HG03045 (cell line): ENCODE measurements around the gene HAND1.

Experiments used
- ATAC-seq: cut with Tn5 transposase; IDR thresholded peaks from one replicate; pipeline ENCODE4 v1.9.1; 2021; ENCODE audit warnings: mild to moderate bottlenecking, moderate library complexity; ENCODE audit not compliant: unreplicated experiment

Gene HAND1

DNA sequence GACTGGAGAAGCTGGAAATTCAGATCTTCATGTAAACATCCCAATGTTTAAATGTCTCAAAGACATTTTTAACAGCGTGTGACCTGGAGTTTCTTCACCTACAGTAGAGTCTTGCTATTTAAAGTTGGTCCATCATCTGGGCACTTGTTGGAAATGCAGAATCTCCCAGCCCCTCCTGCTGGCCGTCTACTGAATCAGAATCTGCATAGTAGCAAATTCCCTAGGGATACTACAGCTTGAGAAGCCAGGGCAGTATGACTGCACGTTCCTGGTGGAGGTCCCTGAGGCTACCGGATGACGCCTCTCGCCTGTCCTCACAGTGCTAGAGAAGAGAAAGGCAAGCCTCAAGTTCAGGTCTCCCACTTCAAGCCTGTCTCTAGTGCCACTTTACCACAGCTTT lies 16.5 kb downstream of the HAND1 start:
- no peak for ATAC-seq

DNA sequence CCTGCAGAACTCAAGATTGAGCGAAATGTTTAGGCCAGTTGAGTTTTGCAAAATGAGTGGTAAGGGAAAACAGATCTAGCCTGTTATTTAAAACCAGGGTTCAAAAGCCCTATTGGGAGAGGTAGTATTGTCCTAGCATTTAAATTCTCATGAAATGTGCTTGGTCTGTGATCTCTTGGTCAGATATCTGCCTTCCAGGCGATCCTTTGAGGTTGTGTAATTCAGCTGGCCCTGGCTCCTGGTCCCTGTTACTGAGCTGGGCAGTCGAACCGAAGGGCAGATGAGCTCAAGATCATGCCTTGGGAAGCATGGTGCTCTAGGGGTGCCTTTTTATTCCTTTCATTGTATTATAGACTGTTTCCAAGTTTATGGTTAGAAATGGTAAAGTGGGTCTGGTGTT lies 17.9 kb downstream of the HAND1 start:
- no peak for ATAC-seq

DNA sequence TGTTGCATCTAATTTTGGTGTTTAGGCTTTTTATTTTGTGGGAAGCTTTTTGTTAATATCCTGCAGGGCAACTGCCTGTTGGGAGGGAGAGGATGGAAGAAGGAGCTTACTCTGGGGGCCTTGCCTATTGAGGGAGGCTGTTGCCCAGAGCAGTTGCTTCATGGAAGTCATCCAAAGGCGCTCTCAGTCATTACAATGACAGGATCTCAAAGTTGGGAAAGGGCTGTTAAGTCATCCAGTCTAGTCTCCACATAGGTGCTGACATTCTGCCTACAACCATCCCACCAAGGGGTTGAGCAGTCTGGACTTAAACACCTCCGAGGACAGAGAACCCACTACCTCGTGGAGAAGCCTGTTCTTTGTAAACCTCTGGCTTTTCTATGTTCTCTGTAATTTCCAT lies 19.0 kb downstream of the HAND1 start:
- no peak for ATAC-seq

DNA sequence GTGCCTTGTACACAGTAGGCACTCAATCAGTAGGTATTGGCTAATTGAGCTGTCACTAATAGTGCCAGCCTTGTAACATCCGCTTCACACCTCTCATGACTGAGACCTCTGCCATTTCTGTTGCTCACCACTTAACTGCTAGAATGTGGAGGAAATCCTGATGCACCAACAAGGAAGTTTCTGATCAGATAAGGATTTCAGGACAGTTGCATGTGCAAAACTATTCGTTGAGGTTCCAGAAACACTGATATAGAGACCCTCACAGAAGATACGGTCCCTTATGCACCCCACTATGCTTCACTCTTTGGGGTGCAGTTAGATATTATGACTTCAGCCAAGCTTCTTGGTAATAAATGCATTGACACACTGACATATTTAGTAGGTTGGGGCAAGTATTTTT lies 21.5 kb downstream of the HAND1 start:
- no peak for ATAC-seq

DNA sequence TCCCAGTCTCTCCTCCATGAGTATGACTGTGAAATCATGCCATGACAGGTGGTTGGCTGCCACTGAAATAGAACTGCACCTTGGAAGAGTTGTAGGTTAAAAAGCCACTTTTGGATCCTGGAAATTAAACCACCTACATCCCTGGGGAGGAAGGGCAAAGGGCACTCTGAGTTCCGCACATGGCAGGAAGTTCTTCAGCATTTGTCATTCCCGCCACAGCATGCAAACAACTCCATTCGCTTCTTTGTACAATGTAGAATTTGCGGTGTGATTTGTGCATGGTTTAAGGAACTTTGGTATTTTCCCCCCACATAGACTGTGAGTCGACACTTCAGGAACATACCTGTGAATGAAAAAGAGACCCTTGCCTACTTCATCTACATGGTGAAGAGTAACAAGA lies 22.4 kb downstream of the HAND1 start:
- no peak for ATAC-seq

DNA sequence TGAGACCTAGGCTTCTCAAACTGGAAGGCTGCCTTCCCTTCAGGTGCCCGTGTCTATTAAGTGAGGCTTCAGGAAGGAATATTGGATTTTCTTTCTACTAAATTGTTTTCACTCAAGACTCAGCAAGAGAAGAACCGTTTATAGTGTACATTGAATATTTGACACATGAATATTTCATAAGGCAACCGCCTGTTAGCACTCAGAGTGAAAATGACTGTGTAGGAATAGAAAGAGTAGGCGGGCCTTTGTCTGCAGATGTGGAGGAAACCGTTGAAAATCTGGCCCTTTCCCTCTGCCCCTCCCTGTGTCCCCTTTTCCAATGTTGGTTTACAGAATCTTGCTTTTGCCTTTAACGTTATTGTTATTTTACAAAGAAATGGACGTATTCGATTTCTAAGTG lies 26.1 kb downstream of the HAND1 start:
- ATAC-seq, result no peak

DNA sequence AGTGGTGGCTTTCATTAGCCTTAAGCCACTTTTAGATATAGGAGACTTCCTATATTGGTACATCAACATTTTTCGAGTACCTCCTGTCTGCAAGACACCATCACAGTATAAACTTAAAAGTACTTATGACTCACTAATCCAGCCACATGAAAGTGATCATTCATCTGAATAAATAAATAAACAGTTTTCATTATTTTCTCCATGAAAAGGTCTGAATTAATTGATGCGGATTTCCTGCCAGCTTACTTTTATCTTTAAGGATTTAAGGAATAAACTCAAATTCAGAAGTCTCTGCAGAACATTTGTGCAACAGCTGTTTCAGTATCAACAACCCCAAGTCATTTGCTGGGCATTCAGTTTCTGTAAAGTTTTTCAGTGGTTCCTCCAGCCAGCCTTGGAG lies 28.2 kb downstream of the HAND1 start:
- ATAC-seq, result no peak

DNA sequence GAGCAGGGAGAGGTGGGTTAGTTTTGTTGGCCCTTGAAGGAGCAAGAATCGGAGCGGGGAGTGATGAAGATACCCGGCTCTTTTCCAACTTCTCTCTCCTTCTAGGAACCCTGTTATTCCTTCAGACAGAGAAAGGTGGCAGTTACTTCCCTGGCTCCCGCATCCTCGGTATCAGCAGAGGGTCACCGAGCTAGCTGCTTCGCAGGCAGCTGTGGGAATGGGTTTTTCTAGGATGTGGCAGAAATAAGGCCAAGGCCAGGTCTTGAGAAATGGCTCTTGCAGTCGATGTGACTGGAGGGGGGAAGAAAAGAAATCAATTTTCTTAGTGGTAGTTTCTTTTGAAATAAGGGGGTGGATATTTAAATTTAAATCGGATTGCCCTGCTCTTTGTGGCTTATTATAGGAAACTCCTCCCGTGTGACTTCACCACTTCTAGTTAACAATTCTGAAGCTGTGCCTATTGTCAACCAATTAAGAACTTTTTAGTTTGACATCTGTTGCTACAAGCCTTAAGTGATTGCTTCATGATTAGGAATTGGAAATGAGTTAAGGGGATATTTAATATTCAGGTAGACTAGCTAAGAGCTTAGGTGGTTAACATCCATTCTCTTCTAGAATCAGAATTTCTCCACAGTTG lies 30.8 kb downstream of the HAND1 start:
- ATAC-seq, result no peak

DNA sequence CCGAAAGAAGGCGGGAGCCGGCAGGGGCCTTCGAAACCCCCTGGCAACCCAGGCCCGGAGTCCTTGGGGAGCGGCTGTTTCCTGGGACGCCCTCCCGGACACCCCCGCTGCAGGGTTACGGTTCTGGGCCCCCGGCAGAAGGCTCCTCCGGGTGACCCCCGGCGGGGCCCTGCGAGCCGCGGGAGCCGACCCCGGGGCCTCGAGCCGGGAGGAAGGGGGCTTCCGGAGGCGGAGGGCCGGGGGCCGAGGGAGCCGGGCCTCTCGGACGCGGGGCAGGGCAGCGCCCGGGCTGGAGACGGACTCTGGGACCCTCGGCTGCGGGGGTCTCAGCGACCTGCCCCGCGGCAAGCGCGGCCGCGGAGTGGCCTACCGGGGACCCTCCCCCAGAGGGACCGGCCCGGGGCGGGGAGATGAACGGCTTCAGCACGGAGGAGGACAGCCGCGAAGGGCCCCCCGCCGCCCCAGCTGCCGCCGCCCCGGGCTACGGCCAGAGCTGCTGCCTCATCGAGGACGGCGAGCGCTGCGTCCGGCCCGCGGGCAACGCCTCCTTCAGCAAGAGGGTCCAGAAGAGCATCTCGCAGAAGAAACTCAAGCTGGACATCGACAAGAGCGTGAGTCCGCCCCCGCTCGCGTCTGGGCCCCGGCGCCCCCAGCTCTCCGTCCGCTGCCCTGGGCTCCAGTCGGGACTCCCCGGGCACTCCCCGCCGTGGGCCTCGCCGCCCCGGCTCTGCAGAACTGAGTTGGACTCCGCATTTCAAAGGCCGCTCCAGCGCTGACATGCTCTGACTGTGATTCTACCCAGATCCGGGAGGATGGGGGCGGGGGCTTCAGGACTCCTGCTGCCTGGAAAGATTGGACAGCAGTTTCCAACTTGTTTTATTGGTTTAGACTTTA lies 31.6 kb downstream of the HAND1 start:
- peak; percentile 27 for ATAC-seq

DNA sequence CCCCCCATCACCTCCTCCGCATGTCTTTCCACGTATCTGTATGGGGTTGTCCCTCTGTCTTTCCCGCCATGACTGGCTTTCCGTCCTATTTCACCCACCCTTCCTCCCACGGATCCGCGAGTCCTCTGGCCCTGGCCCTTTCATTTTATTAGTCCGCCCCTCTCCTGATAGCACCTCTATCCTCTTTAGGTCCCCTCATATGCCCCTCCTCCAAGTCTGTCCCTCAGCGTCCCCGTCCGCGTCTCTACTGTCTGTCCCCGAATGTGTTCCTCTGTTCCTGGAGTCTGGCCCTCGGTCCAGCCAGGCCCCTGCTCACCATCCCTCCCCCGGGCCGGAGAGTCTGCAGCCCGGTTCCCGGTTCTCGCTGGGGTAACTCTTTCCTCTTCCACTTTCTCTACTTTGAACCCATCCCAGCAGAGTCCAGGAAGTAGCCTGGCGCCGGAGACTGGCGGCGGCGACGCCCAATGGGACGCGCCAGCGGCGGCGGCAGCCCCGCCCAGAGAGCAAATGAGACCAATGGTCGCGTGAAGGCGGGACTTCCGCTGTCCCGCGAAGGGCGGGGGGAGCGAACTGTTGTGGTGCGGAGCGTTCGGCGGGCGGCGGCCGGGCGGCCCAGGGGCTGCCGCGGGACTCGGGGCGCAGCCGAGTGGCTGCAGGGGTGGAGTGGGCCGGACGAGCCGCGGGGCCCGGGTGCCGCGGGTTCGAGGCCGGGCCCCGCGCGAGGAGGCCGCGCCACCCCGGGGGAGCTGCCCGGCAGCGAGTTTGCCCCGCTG lies 32.4 kb downstream of the HAND1 start, which contains the start of gene SAP30L:
TSS of gene SAP30L (plus strand) at position 576 of the 773 bp plus-strand sequence. CDS start 608 bp downstream, outside the sequence.
- peak; percentile 93 for ATAC-seq

DNA sequence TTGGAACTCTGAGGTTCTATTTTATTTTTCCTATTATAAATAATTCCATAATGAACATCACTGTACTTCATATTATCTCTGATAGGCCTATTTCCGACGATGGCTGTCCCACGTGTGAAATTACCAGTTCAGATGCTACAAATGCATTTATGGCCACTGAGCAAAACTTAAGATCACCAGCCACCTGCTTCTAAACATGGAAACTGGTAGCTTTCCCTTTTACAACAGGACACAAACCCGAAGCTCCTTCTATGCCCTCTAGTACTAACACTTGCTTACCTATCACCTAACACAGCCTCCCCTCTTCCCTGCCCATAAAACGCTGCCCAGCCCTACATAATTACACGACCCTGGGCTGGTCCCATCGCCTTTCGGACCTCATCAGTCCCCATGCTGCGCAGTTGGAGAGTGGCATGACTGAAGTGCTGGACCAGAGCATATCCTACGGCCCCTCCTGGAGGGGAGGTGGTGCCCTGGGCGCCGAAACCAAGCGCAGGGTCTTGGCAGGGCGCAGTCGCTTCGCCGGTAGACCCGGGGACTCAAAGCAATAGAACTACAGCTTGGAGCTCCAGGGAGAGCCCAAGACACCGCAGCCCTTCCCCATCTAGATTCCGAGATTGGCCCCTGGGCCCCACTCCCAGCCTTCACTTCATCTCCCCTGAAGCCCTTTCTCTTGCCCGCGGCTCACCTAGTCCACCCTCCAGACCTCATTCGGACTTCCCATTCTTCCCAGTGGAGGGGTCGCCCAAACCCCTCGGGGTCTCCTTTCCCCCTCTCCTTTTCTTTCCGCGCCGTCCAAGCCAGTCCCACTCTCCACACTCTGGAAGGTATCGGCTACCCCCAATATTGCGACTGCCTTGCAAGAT lies 33.2 kb downstream of the HAND1 start:
- peak; percentile 14 for ATAC-seq

DNA sequence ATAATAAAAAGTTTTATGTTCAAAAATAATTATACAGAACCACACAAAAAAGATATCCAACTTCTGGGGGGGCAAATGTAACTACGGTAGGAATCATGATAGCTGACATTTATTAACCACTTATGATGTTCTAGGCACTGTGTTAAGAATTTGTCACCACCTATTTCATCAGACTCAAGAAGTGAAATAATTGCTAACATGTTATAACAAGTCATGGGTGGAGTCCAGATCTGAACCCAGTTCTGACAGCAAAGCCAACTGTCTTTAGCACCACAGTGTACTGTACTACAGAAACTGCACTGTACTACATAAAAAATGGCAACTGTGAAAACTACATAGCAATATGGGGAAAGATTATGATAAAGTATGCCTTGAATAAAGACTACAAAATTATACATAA lies 35.2 kb downstream of the HAND1 start:
- ATAC-seq, result no peak

DNA sequence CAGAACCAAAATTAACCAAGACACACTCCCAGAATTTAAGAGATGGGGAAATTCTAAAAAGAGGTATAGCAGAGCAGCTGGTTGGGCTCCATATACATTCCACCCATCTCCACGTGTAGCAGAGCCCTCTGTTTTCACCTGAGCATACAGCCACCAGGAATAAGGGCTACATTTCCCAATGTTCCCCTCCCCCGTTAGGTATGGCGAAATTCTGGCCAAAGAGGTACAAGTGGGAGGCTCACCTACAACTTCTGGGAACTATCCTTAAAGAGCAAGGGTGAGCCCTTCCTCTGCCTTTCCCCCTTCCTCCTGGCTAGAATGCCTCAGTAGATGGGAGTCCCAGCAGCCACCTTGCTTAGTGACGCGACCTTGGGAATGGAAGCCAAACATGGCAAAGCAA lies 37.5 kb downstream of the HAND1 start:
- no peak for ATAC-seq

DNA sequence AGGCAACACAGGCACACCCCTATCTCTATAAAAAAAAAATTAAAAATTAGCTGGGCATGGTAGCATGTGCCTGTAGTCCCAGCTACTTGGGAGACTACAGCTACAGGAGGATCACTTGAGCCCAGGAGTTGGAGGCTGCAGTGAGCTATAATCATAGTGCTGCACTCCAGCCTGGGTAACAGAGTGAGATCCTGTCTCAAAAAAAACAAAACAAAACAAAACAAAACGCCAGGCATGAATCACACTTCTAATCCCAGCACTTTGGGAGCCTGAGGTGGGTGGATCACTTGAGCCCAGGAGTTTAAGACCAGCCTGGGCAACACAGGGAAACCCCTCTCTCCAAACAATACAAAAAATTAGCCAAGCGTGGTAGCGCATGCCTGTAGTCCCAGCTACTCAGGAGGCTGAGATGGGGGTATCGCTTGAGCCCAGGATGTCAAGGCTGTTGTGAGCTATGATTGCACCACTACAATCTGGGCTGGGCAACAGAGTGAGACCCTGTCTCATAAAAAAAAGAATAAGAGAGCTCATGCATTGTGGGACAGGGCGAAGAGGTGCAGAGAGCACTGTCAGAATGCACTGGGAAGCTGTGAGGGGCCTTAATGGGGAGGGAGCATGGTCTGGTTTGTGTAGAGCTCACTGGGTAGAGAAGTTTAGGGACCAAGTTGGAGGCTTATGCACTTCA lies 40.6 kb downstream of the HAND1 start:
- no peak for ATAC-seq

DNA sequence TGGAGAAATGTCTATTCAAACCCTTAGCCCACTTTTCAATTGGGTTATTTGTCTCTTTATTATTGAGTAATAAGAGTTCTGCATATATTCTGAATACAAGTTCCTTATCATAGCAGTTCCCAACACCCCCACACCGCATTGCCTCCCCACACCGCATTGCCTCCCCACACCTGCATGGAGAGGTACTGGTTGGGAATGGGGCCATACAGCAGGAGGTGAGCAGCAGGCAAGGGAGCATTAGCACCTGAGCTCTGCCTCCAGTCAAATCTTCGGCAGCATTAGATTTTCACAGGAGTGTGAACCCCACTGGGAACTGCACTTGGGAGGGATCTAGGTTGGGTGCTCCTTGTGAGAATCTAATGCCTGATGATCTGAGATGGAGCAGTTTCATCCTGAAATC lies 42.8 kb downstream of the HAND1 start:
- ATAC-seq, result no peak

DNA sequence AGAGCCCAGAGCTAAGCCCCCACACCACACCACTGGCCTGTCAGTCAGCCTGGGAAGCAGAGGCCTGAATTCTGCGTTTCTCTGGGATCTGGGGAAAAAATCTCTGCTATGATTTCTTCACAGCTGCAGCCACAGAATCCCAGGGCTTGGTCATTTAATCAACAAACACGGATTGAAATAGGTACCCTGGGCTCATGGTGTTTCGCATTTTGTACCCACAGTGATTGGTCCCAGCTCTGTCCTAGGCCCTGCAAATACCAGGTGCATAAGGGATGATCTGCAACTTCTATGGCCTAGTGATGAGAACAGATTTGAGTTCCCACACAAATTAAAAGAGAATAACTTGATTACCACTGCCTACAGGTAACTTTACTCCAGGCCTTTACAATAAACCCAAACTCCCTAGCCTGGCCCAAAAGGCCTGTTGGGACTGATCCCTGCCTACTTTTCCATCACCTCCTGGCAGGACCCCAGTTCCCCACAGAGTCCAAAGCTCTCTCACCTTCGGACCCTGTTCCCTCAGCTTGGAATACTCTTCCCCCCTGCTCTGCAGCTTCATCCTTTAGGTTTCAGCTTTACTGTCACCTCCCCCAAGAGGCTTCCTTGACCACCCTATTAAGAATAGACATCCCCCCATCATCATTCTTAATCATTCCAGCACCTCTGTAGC lies 46.9 kb downstream of the HAND1 start:
- ATAC-seq, result no peak

DNA sequence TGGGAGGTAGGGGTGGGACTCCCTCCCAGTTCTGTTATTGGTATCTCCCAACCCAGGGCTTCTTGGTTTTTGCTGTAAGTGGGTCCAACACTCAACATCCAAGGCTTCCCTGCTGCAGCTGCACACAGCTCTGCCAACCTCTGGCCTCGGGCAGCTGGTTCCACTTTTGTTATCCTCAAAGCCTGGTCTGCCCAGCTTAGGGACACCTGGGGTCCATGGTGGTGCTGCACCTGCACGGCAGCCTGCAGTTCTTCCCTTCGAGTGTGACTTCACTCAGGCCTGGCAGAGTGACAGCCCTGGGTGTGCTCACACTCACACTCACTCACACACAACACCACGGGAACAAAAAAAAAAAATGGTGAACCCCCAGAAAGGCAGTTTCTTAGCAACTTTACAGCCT lies 47.6 kb downstream of the HAND1 start:
- ATAC-seq, result no peak

DNA sequence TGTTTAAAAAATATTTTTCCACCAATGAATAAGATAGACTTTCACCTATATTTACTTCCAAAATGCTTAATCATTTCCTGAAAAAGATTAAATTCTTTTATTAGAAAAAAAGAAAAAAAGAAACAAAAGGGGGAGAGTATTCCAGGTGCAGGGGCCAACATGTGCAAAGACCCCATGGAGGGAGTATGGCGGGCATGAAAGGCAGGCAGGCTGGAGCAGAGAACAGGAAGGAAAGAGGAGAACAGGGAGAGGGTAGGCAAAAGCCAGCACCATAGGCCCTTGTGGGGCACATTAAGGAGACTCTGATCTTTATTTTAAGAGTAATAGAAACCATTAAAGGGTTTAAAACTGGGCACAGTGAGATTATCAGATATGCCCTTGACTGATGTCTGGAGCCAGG lies 48.7 kb downstream of the HAND1 start:
- ATAC-seq, result no peak

DNA sequence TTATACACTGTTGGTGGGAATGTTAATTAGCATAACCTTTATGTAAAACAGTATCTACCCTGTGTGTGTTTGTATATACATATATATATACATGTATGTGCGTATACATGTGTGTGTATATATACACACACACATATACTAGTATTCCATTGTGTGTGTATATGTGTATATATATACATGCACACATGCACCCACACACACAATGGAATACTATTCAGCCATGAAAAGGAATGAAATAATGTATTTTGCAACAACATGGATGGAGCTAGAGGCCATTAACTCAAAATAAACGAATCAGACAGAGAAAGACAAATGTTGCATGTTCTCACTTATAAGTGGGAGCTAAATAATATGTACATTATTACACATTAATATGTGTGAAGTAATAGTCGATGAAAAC lies 49.8 kb downstream of the HAND1 start:
- no peak for ATAC-seq
